Trophoblast cell (in vitro differentiated cells and primary cell): ENCODE data around the gene PIK3R6.
A peak's percentile ranks its signal among the peaks of the same experiment; 100 is the strongest.

Experiments used
- DNase-seq, 2 donors: peaks; one replicate each; pipeline ENCODE4 v3.0.0-alpha.2; 2016
- H2AFZ ChIP-seq: 2 replicates; pipeline ENCODE4 v1.6.1; 2013; ENCODE audit warnings: low read length, moderate library complexity, mild to moderate bottlenecking; ENCODE audit not compliant: insufficient read depth, poor library complexity
- H2AK5ac ChIP-seq: 2 replicates; pipeline ENCODE4 v1.6.1; 2013; ENCODE audit warnings: mild to moderate bottlenecking, low read length
- H2BK120ac ChIP-seq: 2 replicates; pipeline ENCODE4 v1.6.1; 2013; ENCODE audit warnings: low read length, mild to moderate bottlenecking, moderate library complexity; ENCODE audit not compliant: insufficient read depth, poor library complexity
- H2BK12ac ChIP-seq: 2 replicates; pipeline ENCODE4 v1.6.1; 2013; ENCODE audit warnings: mild to moderate bottlenecking, low read length, moderate library complexity
- H2BK5ac ChIP-seq: 2 replicates; pipeline ENCODE4 v1.6.1; 2013; ENCODE audit warnings: low read length, low read depth, moderate library complexity, mild to moderate bottlenecking; ENCODE audit not compliant: poor library complexity
- H3K14ac ChIP-seq: 2 replicates; pipeline ENCODE4 v1.6.1; 2013; ENCODE audit warnings: mild to moderate bottlenecking, low read length
- H3K18ac ChIP-seq: 2 replicates; pipeline ENCODE4 v1.6.1; 2013; ENCODE audit warnings: mild to moderate bottlenecking, low read length
- H3K23ac ChIP-seq: 2 replicates; pipeline ENCODE4 v1.6.1; 2013; ENCODE audit warnings: low read length
- H3K27ac ChIP-seq: 2 replicates; pipeline ENCODE4 v1.5.1; 2013; ENCODE audit warnings: low read depth, mild to moderate bottlenecking, inconsistent platforms, low read length, moderate library complexity
- H3K27me3 ChIP-seq: 2 replicates; pipeline ENCODE4 v1.6.1; 2013; ENCODE audit warnings: inconsistent platforms, mild to moderate bottlenecking, low read length, moderate library complexity; ENCODE audit not compliant: insufficient read depth
- H3K36me3 ChIP-seq, 2 experiments: 1 replicate in 1 of 2; 2 replicates in 1 of 2; pipeline ENCODE4 v1.6.1; 2013; ENCODE audit warnings: low read length in 2 of 2, mild to moderate bottlenecking in 2 of 2, moderate library complexity in 1 of 2; ENCODE audit not compliant: insufficient read depth in 2 of 2, control insufficient read depth in 1 of 2
- H3K4ac ChIP-seq: 2 replicates; pipeline ENCODE4 v1.6.1; 2013; ENCODE audit warnings: low read depth, mild to moderate bottlenecking, low read length, moderate library complexity
- H3K4me1 ChIP-seq, 2 experiments: 1 replicate in 1 of 2; 2 replicates in 1 of 2; pipeline ENCODE4 v1.6.1; 2013; ENCODE audit warnings: low read length in 2 of 2, mild to moderate bottlenecking in 2 of 2, moderate library complexity in 1 of 2; ENCODE audit not compliant: insufficient read depth in 2 of 2, control insufficient read depth in 1 of 2
- H3K4me2 ChIP-seq: 2 replicates; pipeline ENCODE4 v1.6.1; 2013; ENCODE audit warnings: inconsistent platforms, mild to moderate bottlenecking, low read length, moderate library complexity
- H3K4me3 ChIP-seq: 2 replicates; pipeline ENCODE4 v1.5.1; 2013; ENCODE audit warnings: mild to moderate bottlenecking, low read depth, low read length, inconsistent platforms
- H3K79me1 ChIP-seq: one replicate; pipeline ENCODE4 v1.6.1; 2013; ENCODE audit warnings: low read length
- H3K79me2 ChIP-seq: 2 replicates; pipeline ENCODE4 v1.6.1; 2013; ENCODE audit warnings: low read length, mild to moderate bottlenecking; ENCODE audit not compliant: control insufficient read depth, insufficient read depth, poor library complexity
- H3K9ac ChIP-seq: 2 replicates; pipeline ENCODE4 v1.6.1; 2013; ENCODE audit warnings: mild to moderate bottlenecking, low read length
- H3K9me3 ChIP-seq: 2 replicates; pipeline ENCODE4 v1.6.1; 2013; ENCODE audit warnings: low read depth, mild to moderate bottlenecking, control low read depth, inconsistent platforms, low read length; ENCODE audit not compliant: insufficient read depth
- H4K12ac ChIP-seq: 2 replicates; pipeline ENCODE4 v1.6.1; 2013; ENCODE audit warnings: low read depth, mild to moderate bottlenecking, low read length, moderate library complexity
- H4K8ac ChIP-seq: 2 replicates; pipeline ENCODE4 v1.6.1; 2013; ENCODE audit warnings: low read depth, mild to moderate bottlenecking, low read length, moderate library complexity
- H4K91ac ChIP-seq: one replicate; pipeline ENCODE4 v1.6.1; 2013; ENCODE audit warnings: low read depth, mild to moderate bottlenecking, low read length, moderate library complexity
- WGBS: extraction: QIAGEN DNeasy Blood & Tissue Kit; methylation state at CpG from one replicate; pipeline ENCODE4 v1.1.7; 2013; ENCODE audit warnings: missing lambda C conversion rate; ENCODE audit not compliant: insufficient read length, insufficient coverage; ENCODE audit errors: extremely low coverage; 5-methylcytosine and 5-hydroxymethylcytosine counted together

Gene PIK3R6

GRCh38 chr17:8789743-8790142 lies 77.7 kb downstream of the PIK3R6 start:
- Histone ChIP-seq H2BK12ac (no peak overlapping the region), H3K9ac (no peak overlapping the region), H3K27me3 (no peaks in the 10 kb centered on the region), H2AK5ac (no peak overlapping the region), H3K79me1 (no peaks in the 10 kb centered on the region), H2BK5ac (no peak overlapping the region), H3K79me2 (no peaks in the 10 kb centered on the region), H3K36me3 (no peaks in the 10 kb centered on the region), H3K4me1 (no peaks in the 10 kb centered on the region), H3K23ac (no peak overlapping the region), H4K8ac (no peak overlapping the region), H3K4me3 (no peak overlapping the region), H3K27ac (no peak overlapping the region), H3K4ac (no peak overlapping the region), H3K14ac (no peak overlapping the region), H2BK120ac (no peak overlapping the region), H3K4me2 (no peak overlapping the region), H2AFZ (no peak overlapping the region), H3K9me3 (no peaks in the 10 kb centered on the region), H4K12ac (no peak overlapping the region), H4K91ac (no peak overlapping the region), H3K18ac (no peak overlapping the region)
- peak in 1 of 2 donors; percentile 29 for DNase-seq
- no CpG with 5 or more reads among the region's 10 CpGs for WGBS

- no peak overlapping the region for H2BK5ac ChIP-seq
- no peak overlapping the region for H3K4me3 ChIP-seq
- H2AFZ ChIP-seq = no peak overlapping the region
- H3K36me3 ChIP-seq = no peaks in the 10 kb centered on the region
- H3K79me1 ChIP-seq = no peaks in the 10 kb centered on the region
- no peak overlapping the region for H3K9ac ChIP-seq
- no peak overlapping the region for H2BK12ac ChIP-seq
- H2BK120ac ChIP-seq = no peak overlapping the region
- no peaks in the 10 kb centered on the region for H3K9me3 ChIP-seq
- no peak overlapping the region for H3K27ac ChIP-seq
- no peak overlapping the region for H4K8ac ChIP-seq
- no CpG with 5 or more reads among the region's 2 CpGs for WGBS
- no peaks in the 10 kb centered on the region for H3K79me2 ChIP-seq
- H4K12ac ChIP-seq = no peak overlapping the region
- H3K4ac ChIP-seq = no peak overlapping the region
- H3K18ac ChIP-seq = no peak overlapping the region
- no peak overlapping the region for H3K14ac ChIP-seq
- no peaks in the 10 kb centered on the region for H3K27me3 ChIP-seq
- no peak overlapping the region for H2AK5ac ChIP-seq
- H3K4me2 ChIP-seq = no peak overlapping the region
- no peaks in the 10 kb centered on the region for H3K4me1 ChIP-seq
- no peak for DNase-seq
- no peak overlapping the region for H4K91ac ChIP-seq
- no peak overlapping the region for H3K23ac ChIP-seq
These were observed 78.5 kb downstream of the PIK3R6 start for GRCh38 chr17:8788998-8789397.

- H3K36me3 ChIP-seq = no peaks in the 10 kb centered on the region
- H2BK12ac ChIP-seq = no peak overlapping the region
- no peak overlapping the region for H2AFZ ChIP-seq
- H3K4me2 ChIP-seq = no peak overlapping the region
- H3K18ac ChIP-seq = no peak overlapping the region
- no peaks in the 10 kb centered on the region for H3K27me3 ChIP-seq
- no peak overlapping the region for H2BK5ac ChIP-seq
- H3K14ac ChIP-seq = no peak overlapping the region
- H3K9ac ChIP-seq = no peak overlapping the region
- no peak overlapping the region for H4K8ac ChIP-seq
- no peak overlapping the region for H3K23ac ChIP-seq
- H2BK120ac ChIP-seq = no peak overlapping the region
- DNase-seq = peak; percentile 76 to 93
- H3K79me2 ChIP-seq = no peaks in the 10 kb centered on the region
- no peak overlapping the region for H3K4ac ChIP-seq
- H3K79me1 ChIP-seq = peaks cover 2% of the 10 kb centered on the region
- H3K27ac ChIP-seq = no peak overlapping the region
- no CpG with 5 or more reads among the region's 19 CpGs for WGBS
- no peak overlapping the region for H3K4me3 ChIP-seq
- no peak overlapping the region for H2AK5ac ChIP-seq
- peaks cover 2 to 5% of the 10 kb centered on the region in 2 experiments for H3K4me1 ChIP-seq
- H4K91ac ChIP-seq = no peak overlapping the region
- H4K12ac ChIP-seq = no peak overlapping the region
- H3K9me3 ChIP-seq = no peaks in the 10 kb centered on the region
These were observed 81.7 kb downstream of the PIK3R6 start for GRCh38 chr17:8785547-8786413.

- H3K79me2 ChIP-seq = no peaks in the 10 kb centered on the region
- H3K4me2 ChIP-seq = peak overlapping the region; percentile 39
- no peak overlapping the region for H3K23ac ChIP-seq
- peak overlapping the region; percentile 54 for H2AFZ ChIP-seq
- peak overlapping the region; percentile 79 for H4K8ac ChIP-seq
- H2BK5ac ChIP-seq = peak overlapping the region; percentile 92
- no CpG with 5 or more reads among the region's 1 CpG for WGBS
- no peak overlapping the region for H3K4me3 ChIP-seq
- H3K14ac ChIP-seq = peak overlapping the region; percentile 61
- peak overlapping the region; percentile 84 for H2BK12ac ChIP-seq
- peak overlapping the region; percentile 86 for H2BK120ac ChIP-seq
- no peaks in the 10 kb centered on the region for H3K27me3 ChIP-seq
- no peak overlapping the region for H4K12ac ChIP-seq
- H2AK5ac ChIP-seq = no peak overlapping the region
- H3K36me3 ChIP-seq = no peaks in the 10 kb centered on the region
- no peak overlapping the region for H3K4ac ChIP-seq
- H4K91ac ChIP-seq = no peak overlapping the region
- peak in 1 of 2 donors; percentile 96 for DNase-seq
- H3K27ac ChIP-seq = peak overlapping the region; percentile 86
- H3K79me1 ChIP-seq = peaks cover 2% of the 10 kb centered on the region
- no peak overlapping the region for H3K18ac ChIP-seq
- peaks cover 2 to 5% of the 10 kb centered on the region in 2 experiments for H3K4me1 ChIP-seq
- no peaks in the 10 kb centered on the region for H3K9me3 ChIP-seq
- H3K9ac ChIP-seq = no peak overlapping the region
These were observed 85.3 kb downstream of the PIK3R6 start for GRCh38 chr17:8782176-8782575.
